ENCODE data around the gene TPM2. TPM values are rescaled to one million over a fixed set of nuclear protein-coding genes. Genes with fewer than 3 reads are reported as not detected.

TPM2 gene
- total RNA-seq, 1 experiment from 2014 or later = 138 TPM

- H3K27me3 Mint-ChIP-seq (ENCODE audit: unreplicated experiment) = no peaks in the 10 kb centered on the region
- no TSS peak for BruUV-seq (replicated peaks)
- H3K9me3 Mint-ChIP-seq (ENCODE audit: low read depth, unreplicated experiment) = no peaks in the 10 kb centered on the region
- TF ChIP-seq CTCF (IDR thresholded peaks at IDR 0.05; ENCODE audit: unreplicated experiment) = no peak
- peaks cover 43% of the 10 kb centered on the region for H3K36me3 Mint-ChIP-seq (ENCODE audit: insufficient read depth, unreplicated experiment)
- CTCF ChIA-PET = no interaction called here
- H3K4me1 Mint-ChIP-seq (ENCODE audit: low read depth, unreplicated experiment) = peaks cover 8% of the 10 kb centered on the region
- intact Hi-C loops (cut with micrococcal nuclease; ENCODE audit: unreplicated experiment) = no loop called here
- peak overlapping the region; percentile 9 for H3K27ac Mint-ChIP-seq (ENCODE audit: unreplicated experiment)
- H3K4me3 Mint-ChIP-seq (ENCODE audit: low read depth, unreplicated experiment) = peak overlapping the region; percentile 87
- no peak for DNase-seq
Observed at GRCh38 chr9:35691757-35692301, 2.1 kb upstream of the TPM2 start.

- no peak for DNase-seq
- no TSS peak for BruUV-seq (replicated peaks)
- Mint-ChIP-seq H3K27me3 (ENCODE audit: unreplicated experiment) (no peaks in the 10 kb centered on the region), H3K4me1 (ENCODE audit: low read depth, unreplicated experiment) (peaks cover 8% of the 10 kb centered on the region), H3K4me3 (ENCODE audit: low read depth, unreplicated experiment) (peak overlapping the region; percentile 87), H3K36me3 (ENCODE audit: insufficient read depth, unreplicated experiment) (peaks cover 39% of the 10 kb centered on the region), H3K9me3 (ENCODE audit: low read depth, unreplicated experiment) (no peaks in the 10 kb centered on the region), H3K27ac (ENCODE audit: unreplicated experiment) (peak overlapping the region; percentile 9)
- TF ChIP-seq CTCF (IDR thresholded peaks at IDR 0.05; ENCODE audit: unreplicated experiment) = no peak
- CTCF ChIA-PET = no interaction called here
- intact Hi-C loops (cut with micrococcal nuclease; ENCODE audit: unreplicated experiment) = no loop called here
Observed at GRCh38 chr9:35691334-35691650, 1.6 kb upstream of the TPM2 start.

- CTCF ChIA-PET = interaction anchor here (0.6 to 1.1 kb wide), 2 partner anchors 23 to 26 kb away, joined by 3 read pairs; partner anchors contain the start of gene ARHGEF39
- no peaks in the 10 kb centered on the region for H3K9me3 Mint-ChIP-seq (ENCODE audit: low read depth, unreplicated experiment)
- H3K27ac Mint-ChIP-seq (ENCODE audit: unreplicated experiment) = peak overlapping the region; percentile 81
- no TSS peak for BruUV-seq (replicated peaks)
- H3K36me3 Mint-ChIP-seq (ENCODE audit: insufficient read depth, unreplicated experiment) = peaks cover 39% of the 10 kb centered on the region
- H3K4me1 Mint-ChIP-seq (ENCODE audit: low read depth, unreplicated experiment) = peaks cover 8% of the 10 kb centered on the region
- no peak for TF ChIP-seq CTCF (IDR thresholded peaks at IDR 0.05; ENCODE audit: unreplicated experiment)
- intact Hi-C loops (cut with micrococcal nuclease; ENCODE audit: unreplicated experiment) = no loop called here
- peak overlapping the region; percentile 87 for H3K4me3 Mint-ChIP-seq (ENCODE audit: low read depth, unreplicated experiment)
- DNase-seq = peak; percentile 39
- no peaks in the 10 kb centered on the region for H3K27me3 Mint-ChIP-seq (ENCODE audit: unreplicated experiment)
Observed at GRCh38 chr9:35690614-35691333, 1.0 kb upstream of the TPM2 start.

- CTCF ChIA-PET = interaction anchor here (0.6 to 1.1 kb wide), 2 partner anchors 23 to 25 kb away, joined by 3 read pairs; partner anchors contain the start of gene ARHGEF39
- H3K9me3 Mint-ChIP-seq (ENCODE audit: low read depth, unreplicated experiment) = no peaks in the 10 kb centered on the region
- no peak for DNase-seq
- TF ChIP-seq CTCF (IDR thresholded peaks at IDR 0.05; ENCODE audit: unreplicated experiment) = no peak
- BruUV-seq (replicated peaks) = no TSS peak
- peaks cover 8% of the 10 kb centered on the region for H3K4me1 Mint-ChIP-seq (ENCODE audit: low read depth, unreplicated experiment)
- intact Hi-C loops (cut with micrococcal nuclease; ENCODE audit: unreplicated experiment) = no loop called here
- peak overlapping the region; percentile 87 for H3K4me3 Mint-ChIP-seq (ENCODE audit: low read depth, unreplicated experiment)
- no peaks in the 10 kb centered on the region for H3K27me3 Mint-ChIP-seq (ENCODE audit: unreplicated experiment)
- H3K36me3 Mint-ChIP-seq (ENCODE audit: insufficient read depth, unreplicated experiment) = peaks cover 45% of the 10 kb centered on the region
- peak overlapping the region; percentile 81 for H3K27ac Mint-ChIP-seq (ENCODE audit: unreplicated experiment)
Observed at GRCh38 chr9:35690294-35690613, 529 bp upstream of the TPM2 start.
